HTERT RPE-1 (cell line): Measurements from ENCODE around the gene PSMA3.
"Not testable (repeated sequence)": the region's sequence is repeated elsewhere in the genome, so short reads cannot be mapped to it uniquely, and the experiment has no call there.

Experiments
- in situ Hi-C: fragments of 300-500 bp; cut with MboI; formaldehyde crosslinking; loops from 4 replicates; pipeline ENCODE4 v1.14.3; 2020; ENCODE audit warnings: low sequenced_read_pairs

Gene PSMA3

DNA sequence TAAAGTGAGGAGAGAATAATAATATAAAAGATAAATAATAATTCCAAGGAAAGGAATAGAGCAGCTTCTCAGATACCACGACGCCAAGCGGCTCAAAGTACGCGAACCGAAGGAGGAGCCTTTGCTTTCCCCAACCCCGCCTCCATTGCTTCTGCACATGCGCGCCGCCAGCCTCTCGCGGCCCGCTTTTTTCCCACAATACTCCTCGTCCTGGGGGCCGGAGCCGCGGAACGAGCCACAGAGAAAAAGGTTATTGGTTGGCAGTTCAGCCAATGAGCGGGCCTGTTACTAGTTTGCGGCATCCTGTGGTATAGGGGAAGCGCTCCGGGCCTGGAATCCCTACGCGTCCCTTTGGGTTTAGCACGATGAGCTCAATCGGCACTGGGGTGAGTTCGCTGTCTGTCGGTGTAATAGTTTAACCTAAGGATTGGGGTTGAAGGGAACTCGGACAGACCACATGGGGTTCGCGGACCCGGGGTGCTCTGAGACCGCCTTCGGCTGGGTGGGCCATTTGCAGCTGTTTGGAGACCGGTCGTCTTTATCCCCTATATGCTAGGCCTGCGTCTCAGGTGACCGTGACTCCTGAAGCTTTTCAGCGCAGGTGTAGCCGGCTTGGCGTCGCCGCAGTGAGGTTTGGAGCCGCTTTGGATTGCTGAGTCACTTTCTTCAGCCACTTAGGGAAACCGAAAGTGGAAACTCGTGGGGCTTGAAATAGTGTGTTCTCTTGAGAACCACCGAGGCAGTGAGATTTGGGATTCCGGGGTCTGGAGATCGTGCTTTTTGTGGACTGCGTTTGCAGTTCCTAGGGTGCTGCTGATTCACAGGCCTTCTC, at the start of gene PSMA3:
TSS of gene PSMA3 (plus strand) at position 288 of the 832 bp plus-strand sequence. CDS start at position 366, 78 bp downstream.
- in situ Hi-C loops = no loop called here

DNA sequence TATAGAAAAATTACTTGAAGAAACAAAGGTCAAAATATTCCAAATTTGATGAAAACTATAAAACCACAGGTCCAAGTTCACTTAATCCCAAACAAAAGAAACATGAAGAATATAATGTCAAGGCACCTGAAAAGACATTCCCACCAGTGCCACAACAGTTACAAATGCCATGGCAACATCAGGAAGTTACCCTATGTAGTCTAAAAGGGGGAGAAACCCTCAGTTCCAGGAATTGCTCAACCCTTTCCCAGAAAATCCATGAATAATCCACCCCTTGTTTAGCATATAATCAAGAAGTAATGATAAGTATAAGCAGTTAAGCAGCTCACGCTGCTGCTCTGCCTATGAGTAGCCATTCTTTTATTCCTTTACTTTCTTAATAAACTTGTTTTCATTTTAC, 48.4 kb upstream of the PSMA3 start:
- in situ Hi-C loops = no loop called here

DNA sequence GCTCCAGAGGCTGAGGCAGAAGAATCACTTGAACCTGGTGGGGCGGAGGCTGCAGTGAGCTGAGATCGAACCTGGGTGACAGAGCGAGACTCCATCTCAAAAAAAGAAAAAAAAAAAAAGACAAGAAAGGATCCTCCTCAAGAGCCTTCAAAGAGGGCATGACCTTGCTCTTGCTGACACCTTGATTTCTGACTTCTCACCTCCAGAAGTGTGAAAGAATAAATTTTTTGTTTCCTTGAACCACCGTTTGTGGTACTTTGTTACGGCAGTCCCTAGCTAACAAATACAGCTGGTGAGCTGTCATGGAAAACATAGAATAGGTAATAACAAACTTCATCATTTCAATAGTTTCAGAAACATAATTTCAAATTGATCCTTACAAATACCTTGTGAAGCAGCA, 46.6 kb upstream of the PSMA3 start:
- in situ Hi-C loops = no loop called here

GRCh38 chr14:58199726-58200479, 44.7 kb upstream of the PSMA3 start, which contains the start of gene ACTR10:
TSS of gene ACTR10 (plus strand) at chr14:58200149. CDS start at chr14:58200218, 69 bp downstream.
- in situ Hi-C loops = no loop called here

DNA sequence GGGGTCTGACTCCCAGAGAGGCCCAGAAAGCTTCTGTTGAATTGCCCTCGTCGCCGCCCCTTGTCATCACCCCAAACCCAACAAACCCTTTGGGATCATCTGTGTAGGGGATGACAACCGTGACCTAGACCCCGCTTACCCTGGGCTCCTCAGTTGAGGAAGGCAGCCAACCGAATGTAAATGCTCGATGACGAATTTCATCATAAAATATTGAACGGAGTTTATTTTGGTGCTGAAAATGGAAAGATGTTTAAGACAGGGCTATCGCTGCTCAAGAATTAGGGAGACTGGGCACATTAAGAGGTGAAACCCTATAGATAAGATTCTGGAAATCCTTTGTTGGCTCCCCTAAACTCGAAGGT, 44.2 kb upstream of the PSMA3 start:
- in situ Hi-C loops = no loop called here

- in situ Hi-C loops = no loop called here
These were observed 43.8 kb upstream of the PSMA3 start for GRCh38 chr14:58200846-58201245.

- in situ Hi-C loops = no loop called here
These were observed 31.5 kb upstream of the PSMA3 start for GRCh38 chr14:58213176-58213575.

- in situ Hi-C loops = no loop called here
These were observed 29.3 kb upstream of the PSMA3 start for GRCh38 chr14:58215191-58215914.

DNA sequence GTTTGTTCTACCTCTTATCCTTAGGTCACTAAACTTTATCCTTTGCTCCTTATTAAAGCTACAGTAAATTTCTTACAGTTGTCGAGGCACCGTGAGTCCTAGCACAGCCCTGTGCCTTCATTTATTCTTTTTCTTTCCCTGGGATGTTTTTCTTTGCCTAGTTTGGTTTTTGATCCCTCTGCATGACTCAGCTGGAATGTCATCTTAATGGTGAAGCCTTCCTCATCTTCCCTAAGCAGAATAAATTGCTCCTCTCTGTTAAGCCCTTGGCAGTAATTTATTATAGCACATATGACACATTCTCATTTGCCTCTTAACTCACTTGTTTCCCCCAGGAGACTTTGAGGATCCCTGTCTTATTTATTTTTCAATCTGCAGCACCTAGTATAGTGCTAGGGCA, 28.1 kb upstream of the PSMA3 start:
- in situ Hi-C loops = no loop called here

DNA sequence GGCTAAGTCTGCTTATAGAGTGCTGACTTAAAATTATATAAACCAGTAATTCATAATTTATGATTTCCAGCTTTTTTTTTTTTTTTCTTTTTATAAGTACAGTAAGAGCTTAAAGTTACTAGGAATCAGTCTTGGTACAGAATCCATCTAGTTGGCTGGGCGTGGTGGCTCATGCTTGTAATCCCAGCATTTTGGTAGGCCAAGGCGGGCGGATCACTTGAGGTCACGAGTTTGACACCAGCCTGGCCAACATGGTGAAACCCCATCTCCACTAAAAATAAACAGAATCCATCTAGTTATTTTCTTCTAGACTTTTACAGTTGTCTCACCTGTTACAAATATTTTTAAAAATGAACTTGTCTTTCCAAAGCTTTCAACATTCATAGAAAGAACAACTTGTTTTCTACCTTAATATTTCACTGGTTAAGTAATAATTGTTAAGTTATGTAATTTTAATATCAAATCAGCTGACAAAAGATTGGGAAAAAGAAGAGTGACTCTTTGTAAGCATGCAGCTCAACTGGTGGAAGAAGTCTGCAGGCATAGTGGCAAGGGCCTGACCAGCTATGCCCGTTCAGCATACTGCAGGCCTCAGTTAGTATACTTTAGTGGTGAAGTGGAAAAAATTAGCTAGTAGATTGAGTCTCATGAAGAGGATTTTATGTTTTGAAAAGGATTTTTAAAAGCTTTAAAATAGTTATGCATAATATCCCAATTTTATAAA, 17.4 kb upstream of the PSMA3 start:
- in situ Hi-C loops = no loop called here

GRCh38 chr14:58238252-58239243, 6.1 kb upstream of the PSMA3 start:
- in situ Hi-C loops = no loop called here

- in situ Hi-C loops = no loop called here
These were observed 5.1 kb upstream of the PSMA3 start for GRCh38 chr14:58239244-58240195.

- in situ Hi-C loops = no loop called here
These were observed 670 bp upstream of the PSMA3 start for GRCh38 chr14:58243790-58244555.

DNA sequence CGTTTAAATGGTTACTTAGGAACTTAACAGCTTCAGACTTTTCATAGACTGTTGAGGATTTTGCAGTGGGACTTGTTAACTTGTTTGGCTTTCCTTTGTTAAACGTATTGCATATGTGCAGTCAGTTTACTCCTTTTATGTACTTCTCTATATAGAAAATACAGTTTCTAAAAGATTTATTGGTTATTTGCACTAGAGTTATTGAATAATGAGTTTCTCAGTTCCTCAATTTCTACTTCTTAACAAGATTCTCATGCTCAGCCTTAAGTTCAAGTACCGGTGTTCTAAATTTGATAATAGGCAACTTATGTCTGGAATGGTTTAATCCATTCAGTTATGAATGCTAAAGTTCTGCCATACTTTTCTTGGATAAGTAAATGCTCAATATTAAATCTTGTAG, 919 bp downstream of the PSMA3 start:
- in situ Hi-C loops = no loop called here

DNA sequence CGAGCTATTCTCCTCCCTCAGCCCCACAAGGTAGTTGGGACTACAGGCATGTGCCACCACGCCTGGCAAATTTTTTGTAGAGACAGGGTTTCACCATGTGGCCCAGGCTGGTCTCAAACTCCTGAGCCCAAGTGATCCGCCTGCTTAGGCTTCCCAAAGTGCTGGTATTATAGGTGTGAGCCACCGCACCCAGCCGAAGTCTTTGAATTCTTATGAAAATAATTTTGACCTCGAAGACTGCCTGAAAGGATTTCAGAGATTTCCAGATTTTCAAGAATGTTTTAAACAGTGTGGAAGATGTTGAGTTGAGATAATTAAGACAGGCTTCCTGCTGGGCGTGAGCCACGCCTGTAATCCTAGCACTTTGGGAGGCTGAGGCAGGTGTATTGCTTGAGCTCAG, 5.0 kb downstream of the PSMA3 start:
- in situ Hi-C loops = no loop called here

- in situ Hi-C loops = no loop called here
These were observed 13.5 kb downstream of the PSMA3 start for GRCh38 chr14:58258156-58258555.

GRCh38 chr14:58262005-58262404, 17.4 kb downstream of the PSMA3 start:
- in situ Hi-C loops = not testable (repeated sequence)

- in situ Hi-C loops = no loop called here
These were observed 20.8 kb downstream of the PSMA3 start for GRCh38 chr14:58265401-58265800.
